Smooth muscle cell (in vitro differentiated cells): ENCODE results near the gene NNAT. TPM values are rescaled to one million over a fixed set of nuclear protein-coding genes. Genes with fewer than 3 reads are reported as not detected.

Source experiments
- DNase-seq: peaks from one replicate; lab custom pipeline; 2025; ENCODE audit not compliant: unreplicated experiment; lab: John Stamatoyannopoulos, UW
- H2AFZ ChIP-seq: fragments of 200-600 bp; sonication (generic); 2 replicates; pipeline ENCODE4 v1.6.0; 2016; ENCODE audit warnings: antibody characterized with exemption, low read depth, mild to moderate bottlenecking
- H3F3A ChIP-seq: fragments of 200-600 bp; sonication (generic); 2 replicates; pipeline ENCODE4 v1.6.0; 2017; ENCODE audit warnings: antibody characterized with exemption, low read depth
- H3K27ac ChIP-seq: fragments of 200-600 bp; sonication (generic); 2 replicates; pipeline ENCODE4 v1.5.1; 2016; ENCODE audit warnings: low read depth, mild to moderate bottlenecking
- H3K27me3 ChIP-seq: fragments of 200-600 bp; sonication (generic); 2 replicates; pipeline ENCODE4 v1.6.1; 2016; ENCODE audit warnings: low read depth, mild to moderate bottlenecking
- H3K36me3 ChIP-seq: fragments of 200-600 bp; sonication (generic); 2 replicates; pipeline ENCODE4 v1.5.1; 2016; ENCODE audit warnings: low read depth
- H3K4me1 ChIP-seq: fragments of 200-600 bp; sonication (generic); 2 replicates; pipeline ENCODE4 v1.5.1; 2016; ENCODE audit warnings: low read depth
- H3K4me2 ChIP-seq: fragments of 200-600 bp; sonication (generic); 2 replicates; pipeline ENCODE4 v1.6.0; 2016; ENCODE audit warnings: mild to moderate bottlenecking
- H3K4me3 ChIP-seq: fragments of 200-600 bp; sonication (generic); 2 replicates; pipeline ENCODE4 v1.5.1; 2016; ENCODE audit warnings: mild to moderate bottlenecking
- H3K79me2 ChIP-seq: fragments of 200-600 bp; sonication (generic); 2 replicates; pipeline ENCODE4 v1.6.0; 2016; ENCODE audit warnings: low read depth, mild to moderate bottlenecking
- H3K9ac ChIP-seq: fragments of 200-600 bp; sonication (generic); 2 replicates; pipeline ENCODE4 v1.6.0; 2016; ENCODE audit warnings: low read depth
- H3K9me3 ChIP-seq: fragments of 200-600 bp; sonication (generic); replicated peaks from 2 replicates; pipeline ENCODE4 v1.5.1; 2016; ENCODE audit warnings: low read depth
- H4K20me1 ChIP-seq: fragments of 200-600 bp; sonication (generic); 2 replicates; pipeline ENCODE4 v1.6.0; 2016; ENCODE audit warnings: low read depth
- CTCF ChIP-seq: fragments of 200-600 bp; sonication (generic); IDR thresholded peaks from 2 replicates; pipeline ENCODE4 v1.5.1; 2017; ENCODE audit warnings: borderline replicate concordance, mild to moderate bottlenecking, antibody characterized with exemption; ENCODE audit not compliant: insufficient read depth, poor library complexity, severe bottlenecking
- WGBS: methylation state at CpG from one replicate; pipeline ENCODE4 v1.1.7; 2016; ENCODE audit warnings: low lambda C conversion rate; 5-methylcytosine and 5-hydroxymethylcytosine counted together
- polyA plus RNA-seq: library from polyadenylated mRNA; unstranded; fragments of >200 nt; fragmentation: Nextera tagmentation; extraction: Ambion mirVana; gene quantifications from 2 replicates; pipeline ENCODE4 v1.2.1, GENCODE V29; 2016
- total RNA-seq: library from RNA; depleted of rRNA; stranded (reverse); fragments of >200 nt; gene quantifications from 2 replicates; pipeline ENCODE4 v1.2.3, GENCODE V29; 2014

NNAT gene
- total and polyA plus RNA-seq, 2 experiments from 2014 or later, result 0.35 TPM; not detected in 1

GRCh38 chr20:37565134-37565811 lies 44.2 kb downstream of the NNAT start:
- DNase-seq, result no peak
- H3K27me3 ChIP-seq, result no peaks in the 10 kb centered on the region
- no peak overlapping the region for H3K27ac ChIP-seq
- no peak overlapping the region for H3K9ac ChIP-seq
- H2AFZ ChIP-seq, result no peak overlapping the region
- 71% methylated on average over 14 of the region's 14 CpGs for WGBS
- no peaks in the 10 kb centered on the region for H3K36me3 ChIP-seq
- no peak overlapping the region for H3K4me2 ChIP-seq
- no peaks in the 10 kb centered on the region for H3K79me2 ChIP-seq
- no peaks in the 10 kb centered on the region for H3K9me3 ChIP-seq
- H4K20me1 ChIP-seq, result no peaks in the 10 kb centered on the region
- H3K4me1 ChIP-seq, result peaks cover 20% of the 10 kb centered on the region
- H3F3A ChIP-seq, result no peaks in the 10 kb centered on the region
- H3K4me3 ChIP-seq, result no peak overlapping the region
- no peak for TF ChIP-seq CTCF

- Histone ChIP-seq H4K20me1 (no peaks in the 10 kb centered on the region), H3K27me3 (no peaks in the 10 kb centered on the region), H3K4me2 (no peak overlapping the region), H3K27ac (no peak overlapping the region), H3K9ac (no peak overlapping the region), H3F3A (no peaks in the 10 kb centered on the region), H3K4me3 (no peak overlapping the region), H3K79me2 (no peaks in the 10 kb centered on the region), H3K9me3 (no peaks in the 10 kb centered on the region), H2AFZ (no peak overlapping the region), H3K4me1 (peaks cover 20% of the 10 kb centered on the region), H3K36me3 (no peaks in the 10 kb centered on the region)
- WGBS, result 75% methylated on average over 5 of the region's 5 CpGs
- TF ChIP-seq CTCF, result no peak
- no peak for DNase-seq
Measured at GRCh38 chr20:37566590-37567330, 45.7 kb downstream of the NNAT start.

GRCh38 chr20:37567331-37567665 lies 46.2 kb downstream of the NNAT start:
- no peak overlapping the region for H3K9ac ChIP-seq
- H3F3A ChIP-seq, result no peaks in the 10 kb centered on the region
- H2AFZ ChIP-seq, result no peak overlapping the region
- peak overlapping the region; percentile 24 for H3K4me3 ChIP-seq
- H3K79me2 ChIP-seq, result no peaks in the 10 kb centered on the region
- DNase-seq, result no peak
- no peaks in the 10 kb centered on the region for H3K36me3 ChIP-seq
- H3K27me3 ChIP-seq, result no peaks in the 10 kb centered on the region
- TF ChIP-seq CTCF, result no peak
- no peak overlapping the region for H3K27ac ChIP-seq
- no peaks in the 10 kb centered on the region for H3K9me3 ChIP-seq
- peaks cover 20% of the 10 kb centered on the region for H3K4me1 ChIP-seq
- peak overlapping the region; percentile 82 for H3K4me2 ChIP-seq
- no peaks in the 10 kb centered on the region for H4K20me1 ChIP-seq
- WGBS, result 22% methylated on average over 7 of the region's 7 CpGs
